ENCODE measurements around the gene DTX4.

The DTX4 gene

DNA sequence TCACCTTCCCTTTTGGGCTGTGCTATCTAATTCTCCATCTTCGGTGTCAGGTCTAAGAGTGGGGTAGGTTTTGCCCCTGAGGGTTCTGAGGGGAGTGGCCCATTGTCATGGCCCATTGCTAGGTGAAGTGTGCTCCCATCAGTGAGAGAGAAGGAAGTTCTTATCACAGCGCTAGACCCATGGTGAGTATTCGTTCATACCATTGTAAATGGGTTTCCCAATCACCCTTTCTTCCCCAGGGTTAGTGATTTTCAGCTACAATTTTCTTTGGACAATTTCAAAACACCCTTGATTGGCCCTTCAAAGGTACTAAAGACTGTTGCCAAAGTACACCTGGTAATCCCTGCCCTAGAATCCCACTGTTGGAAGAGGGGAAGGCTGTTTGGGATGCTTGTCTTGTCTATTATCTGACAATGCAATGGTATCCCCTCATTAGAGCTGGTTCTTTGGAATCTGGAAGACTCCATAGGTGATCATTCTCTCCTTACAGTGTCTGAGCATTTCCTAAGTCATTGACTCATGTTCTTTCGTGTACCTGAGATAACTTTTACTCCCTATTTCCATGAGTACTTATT lies 20.6 kb downstream of the DTX4 start:
- DNase-seq, result no peak

DNA sequence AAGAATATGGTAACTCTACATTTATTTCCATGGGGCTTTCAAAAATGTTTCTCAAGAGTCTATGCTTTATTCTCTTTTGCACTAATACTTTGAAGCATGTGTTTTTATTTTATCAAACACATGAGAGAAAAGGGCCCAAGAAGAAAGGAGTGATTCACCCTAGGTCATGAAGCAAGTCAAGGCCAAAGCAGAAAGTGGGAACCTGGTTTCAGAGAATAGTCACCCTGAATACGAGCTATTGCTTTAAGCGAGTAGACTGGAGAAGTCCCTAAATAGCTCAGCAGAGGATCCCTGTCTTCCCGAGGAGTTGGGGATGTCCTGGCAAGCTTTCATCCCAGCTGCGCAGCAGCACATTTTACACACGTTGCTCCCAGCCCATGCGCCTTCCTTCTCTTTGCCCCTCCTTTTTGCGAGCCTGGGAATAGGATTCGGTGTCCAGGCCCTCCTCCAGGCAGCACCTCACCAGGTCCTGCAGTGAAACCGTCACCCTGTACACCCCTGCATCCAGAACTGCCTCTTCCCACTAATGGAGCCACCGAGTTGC lies 21.7 kb downstream of the DTX4 start:
- no peak for DNase-seq

DNA sequence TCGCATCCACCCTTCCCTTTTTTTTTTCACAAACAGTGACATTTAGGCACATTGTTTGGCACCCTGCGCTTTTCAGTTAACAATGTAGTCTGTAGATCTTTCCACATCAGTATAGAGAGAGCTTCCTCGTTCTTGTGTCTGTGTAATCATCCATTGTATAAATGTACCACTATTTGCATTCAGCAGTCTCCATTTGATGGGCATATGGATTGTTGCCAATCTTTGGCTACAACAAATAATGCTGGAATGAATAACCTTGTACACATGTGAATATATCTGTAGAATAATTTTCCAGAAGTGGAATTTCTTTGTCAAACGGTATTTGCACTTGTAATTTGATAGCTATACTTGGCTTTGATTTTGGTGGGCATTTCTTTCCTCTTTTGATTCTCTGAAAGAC lies 23.7 kb downstream of the DTX4 start:
- DNase-seq, result no peak

DNA sequence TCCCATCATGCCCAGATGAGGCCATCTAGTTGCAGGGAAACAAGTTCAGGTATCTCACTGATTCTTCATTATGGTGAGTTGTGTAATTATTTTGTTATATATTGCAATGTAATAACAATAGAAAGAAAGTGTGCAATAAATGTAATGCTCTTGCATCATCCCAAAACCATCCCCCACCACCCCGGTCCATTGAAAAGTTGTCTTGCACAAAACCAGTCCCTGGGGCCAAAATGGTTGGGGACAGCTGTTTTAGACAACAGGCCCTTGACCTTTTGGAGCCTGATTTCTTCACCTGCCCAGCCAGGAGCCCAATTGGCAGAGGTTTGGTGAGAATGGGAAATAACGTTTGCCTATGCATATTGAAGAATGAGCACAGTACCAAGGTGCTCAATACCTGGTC lies 24.8 kb downstream of the DTX4 start:
- DNase-seq, result no peak

DNA sequence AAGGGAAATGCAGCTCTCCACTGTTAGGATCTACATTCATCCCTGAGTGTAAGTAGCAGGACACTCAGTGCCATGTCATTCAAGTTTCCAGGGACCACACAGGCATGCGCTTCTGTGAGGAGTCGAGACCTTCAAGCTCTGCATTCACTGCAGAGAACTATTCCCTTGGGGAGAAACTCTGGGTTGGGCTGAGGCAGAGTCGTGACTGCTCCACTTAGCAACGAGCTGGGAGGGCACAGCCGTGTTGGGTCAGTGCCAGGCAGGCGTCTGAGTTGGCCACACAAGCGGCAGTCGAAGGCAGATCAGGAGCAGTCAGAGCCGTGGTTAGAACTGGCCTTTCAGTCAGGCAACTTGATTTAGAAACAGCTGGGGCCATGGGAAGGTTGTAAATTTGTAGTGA lies 26.1 kb downstream of the DTX4 start:
- DNase-seq, result peak; percentile 31

DNA sequence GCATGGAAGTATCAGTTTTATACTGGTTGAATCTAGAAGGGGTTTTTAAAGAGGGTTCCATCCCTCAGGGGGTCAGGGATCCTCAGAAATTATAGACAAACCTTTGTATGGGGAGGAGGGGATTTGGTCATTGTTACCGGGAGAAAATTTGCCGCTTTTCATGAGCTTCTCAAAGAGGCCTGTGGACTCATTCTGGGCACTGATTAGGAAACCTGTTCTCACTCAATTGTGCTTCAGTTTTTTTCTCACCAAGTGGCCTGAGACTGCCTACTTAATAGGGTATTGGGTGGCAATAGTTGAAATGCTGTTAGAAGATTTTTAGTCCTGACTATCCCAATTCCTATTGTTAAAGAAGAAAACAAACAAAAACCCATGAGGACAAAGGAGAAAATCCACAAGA lies 26.8 kb downstream of the DTX4 start:
- no peak for DNase-seq

DNA sequence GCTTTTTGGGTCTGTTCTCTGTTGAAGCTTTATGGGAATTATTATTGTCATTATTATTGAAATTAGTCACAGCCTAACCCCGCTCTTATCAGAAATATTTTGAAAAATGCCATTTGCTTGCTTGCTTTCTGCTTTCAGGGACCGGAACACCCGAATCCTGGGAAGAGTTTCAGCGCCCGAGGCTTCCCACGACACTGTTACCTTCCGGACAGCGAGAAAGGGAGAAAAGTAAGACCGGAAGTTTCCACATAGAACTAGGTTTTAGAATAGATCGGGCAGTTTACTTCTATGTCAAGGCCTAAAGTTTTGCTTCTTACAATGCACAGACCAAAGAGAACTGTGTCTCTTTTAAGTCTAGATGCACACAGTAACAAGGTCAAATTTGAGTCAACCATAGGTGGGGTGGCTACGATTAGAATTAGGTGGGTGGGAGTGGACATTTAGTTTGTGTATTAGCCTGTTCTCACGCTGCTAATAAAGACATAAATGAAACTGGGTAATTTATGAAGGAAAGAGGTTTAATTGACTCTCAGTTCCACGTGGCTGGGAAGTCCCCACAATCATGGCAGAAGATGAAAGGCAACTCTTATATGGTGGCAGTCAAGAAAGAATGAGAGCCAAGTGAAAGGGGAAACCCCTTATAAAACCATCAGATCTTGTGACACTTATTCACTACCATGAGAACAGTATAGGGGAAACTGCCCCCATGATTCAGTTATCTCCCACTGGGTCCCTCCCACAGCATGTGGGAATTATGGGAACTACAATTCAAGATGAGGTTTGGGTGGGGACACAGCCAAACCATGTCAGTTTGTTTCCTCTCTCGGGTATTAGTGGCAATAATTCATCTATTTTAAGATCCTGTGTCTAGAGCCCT lies 27.9 kb downstream of the DTX4 start:
- no peak for DNase-seq

DNA sequence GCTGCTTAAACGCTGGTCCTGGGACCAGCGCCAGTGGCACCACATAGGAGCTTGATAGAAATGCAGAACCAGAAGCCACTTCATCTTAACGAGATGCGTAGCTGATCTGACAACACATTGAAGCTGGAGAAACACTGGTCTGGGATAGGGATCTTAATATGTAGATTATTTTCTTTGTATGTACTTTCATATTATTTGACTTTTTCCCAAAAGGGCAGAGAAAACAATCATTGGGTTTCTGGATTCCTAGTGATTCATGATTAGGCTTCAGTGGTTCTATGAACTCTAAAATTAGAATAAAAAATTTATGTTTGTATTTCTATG lies 28.5 kb downstream of the DTX4 start:
- no peak for DNase-seq

DNA sequence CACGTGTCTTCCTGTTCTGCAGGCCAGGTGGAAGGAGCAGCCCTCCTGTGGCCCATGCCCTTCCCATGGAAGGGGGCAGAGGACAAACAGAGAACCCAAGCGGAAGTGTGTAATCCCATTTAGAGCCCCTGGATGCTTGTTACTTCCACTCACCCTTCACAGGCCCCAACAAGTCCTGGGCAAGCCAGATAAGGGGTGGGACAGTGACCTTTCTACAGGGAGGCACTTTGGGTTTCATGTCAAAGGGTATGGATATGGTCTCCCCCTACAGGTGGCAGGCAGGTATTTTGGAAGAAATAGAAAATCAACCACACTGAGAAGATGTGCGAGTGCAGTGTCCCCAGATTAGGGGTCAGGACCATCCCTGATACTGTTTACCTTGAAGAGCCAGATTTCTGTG lies 29.4 kb downstream of the DTX4 start:
- no peak for DNase-seq

DNA sequence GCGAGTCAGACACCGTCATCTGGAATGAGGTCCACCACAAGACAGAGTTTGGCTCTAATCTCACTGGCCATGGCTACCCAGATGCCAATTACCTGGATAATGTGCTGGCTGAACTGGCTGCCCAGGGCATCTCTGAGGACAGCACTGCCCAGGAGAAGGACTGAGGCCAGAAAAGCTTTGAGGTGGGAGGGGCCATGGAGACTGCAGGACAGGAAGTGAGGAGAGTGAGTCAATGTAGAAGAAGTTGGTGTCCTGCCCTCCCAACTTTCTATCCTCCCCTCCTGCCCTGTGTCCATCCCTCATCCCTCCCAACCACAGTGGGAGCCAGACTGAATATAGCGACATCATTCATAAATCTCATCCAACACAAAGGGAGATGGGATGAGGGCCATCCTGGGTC lies 32.8 kb downstream of the DTX4 start:
- no peak for DNase-seq

DNA sequence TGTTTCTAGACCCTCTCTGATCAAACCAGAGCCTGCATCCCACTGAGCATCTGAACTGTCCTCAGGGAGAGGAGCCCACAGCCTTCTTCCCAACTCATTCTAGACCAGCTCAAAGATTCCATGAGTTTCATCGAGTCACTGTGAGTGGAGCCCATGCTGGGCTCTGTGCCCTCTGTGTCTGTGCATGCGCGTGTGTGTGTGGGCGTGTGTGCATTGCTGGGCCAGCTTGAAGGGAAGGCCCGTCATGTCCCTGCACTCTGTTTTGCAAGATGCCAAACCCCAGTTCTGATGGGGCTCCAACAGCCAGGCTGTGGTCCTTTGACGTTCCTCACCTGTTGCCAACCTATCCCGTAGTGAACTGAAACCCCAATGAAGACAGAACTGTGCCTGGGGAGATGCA lies 33.7 kb downstream of the DTX4 start:
- DNase-seq, result no peak

DNA sequence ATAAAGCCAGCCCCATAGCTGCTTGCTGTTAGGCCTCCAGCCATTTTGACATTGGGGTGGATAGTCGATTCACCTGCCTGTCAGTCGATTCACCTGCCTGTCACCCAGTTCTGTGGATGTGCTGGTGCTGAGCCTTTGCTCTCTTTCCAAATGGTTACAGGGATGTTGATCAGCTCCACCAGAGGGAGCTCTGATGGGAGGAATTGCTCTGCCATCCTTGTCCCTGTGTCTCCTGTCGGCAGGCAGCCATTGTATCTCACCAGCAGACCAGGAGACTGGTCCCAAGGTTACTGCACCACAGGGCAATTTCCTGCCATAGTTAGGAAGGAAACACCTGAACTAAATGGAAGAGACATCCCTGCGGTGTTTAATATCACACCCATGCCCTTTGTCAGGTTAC lies 34.7 kb downstream of the DTX4 start:
- DNase-seq, result peak; percentile 23

DNA sequence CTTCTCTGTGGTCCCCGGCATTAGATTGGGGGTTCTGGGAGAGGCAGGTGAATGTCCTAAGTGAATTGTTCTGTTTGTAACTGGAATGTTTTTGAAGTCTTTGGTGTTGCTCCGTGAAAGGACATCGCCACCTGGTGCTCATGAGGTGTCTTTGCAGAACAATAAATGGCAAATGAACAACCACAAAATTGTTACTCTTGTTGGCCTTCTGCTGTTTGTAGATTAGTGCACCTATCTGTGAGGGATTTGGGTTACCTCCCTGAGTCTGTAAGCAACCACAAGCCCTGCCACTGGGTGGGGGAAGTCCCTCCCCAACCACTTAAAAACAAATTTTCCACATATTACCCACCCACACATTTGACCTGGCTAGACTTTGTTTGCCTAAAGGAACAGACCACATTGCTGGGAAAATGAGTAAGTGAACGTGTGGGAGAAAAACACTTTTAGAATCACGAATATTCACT lies 36.1 kb downstream of the DTX4 start:
- no peak for DNase-seq

DNA sequence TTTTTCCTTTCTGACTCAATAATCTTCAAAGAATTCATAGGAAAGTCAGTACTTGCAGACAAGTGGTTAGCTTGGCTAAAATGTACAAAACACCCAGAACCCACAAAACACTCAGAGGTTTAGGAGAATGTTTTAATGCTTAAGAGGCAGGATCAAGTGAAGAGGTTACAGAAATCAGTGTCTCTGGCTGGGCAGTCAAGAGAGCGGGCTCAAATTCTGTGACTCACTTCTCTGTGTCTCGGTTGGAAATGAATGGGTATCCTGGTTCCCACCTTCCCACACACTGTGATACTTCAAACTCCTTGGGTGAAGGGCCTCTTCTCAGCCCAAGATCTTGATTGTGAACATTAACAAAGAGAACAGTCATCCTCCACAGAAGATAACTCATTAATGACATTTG lies 37.0 kb downstream of the DTX4 start:
- DNase-seq, result no peak

DNA sequence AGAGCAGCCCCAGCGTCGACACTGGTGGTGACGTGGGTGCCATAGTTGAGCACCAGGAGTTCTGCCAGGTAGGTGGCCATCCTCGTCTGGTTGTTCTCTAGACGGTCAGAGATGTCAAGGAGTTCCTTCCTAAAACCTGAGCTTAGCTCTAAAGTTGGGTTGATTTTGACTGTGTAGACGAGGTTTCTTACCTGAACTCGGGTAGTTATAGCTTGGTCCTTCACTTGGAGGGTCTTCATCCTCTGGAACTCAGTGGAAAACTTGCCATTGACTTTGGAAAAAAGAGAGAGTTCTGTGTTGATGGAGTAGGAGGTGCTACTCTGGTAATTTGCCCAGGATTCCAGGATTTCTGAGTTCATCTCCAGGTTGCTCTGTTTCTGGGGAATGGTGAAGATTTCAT lies 40.3 kb downstream of the DTX4 start:
- DNase-seq, result no peak

DNA sequence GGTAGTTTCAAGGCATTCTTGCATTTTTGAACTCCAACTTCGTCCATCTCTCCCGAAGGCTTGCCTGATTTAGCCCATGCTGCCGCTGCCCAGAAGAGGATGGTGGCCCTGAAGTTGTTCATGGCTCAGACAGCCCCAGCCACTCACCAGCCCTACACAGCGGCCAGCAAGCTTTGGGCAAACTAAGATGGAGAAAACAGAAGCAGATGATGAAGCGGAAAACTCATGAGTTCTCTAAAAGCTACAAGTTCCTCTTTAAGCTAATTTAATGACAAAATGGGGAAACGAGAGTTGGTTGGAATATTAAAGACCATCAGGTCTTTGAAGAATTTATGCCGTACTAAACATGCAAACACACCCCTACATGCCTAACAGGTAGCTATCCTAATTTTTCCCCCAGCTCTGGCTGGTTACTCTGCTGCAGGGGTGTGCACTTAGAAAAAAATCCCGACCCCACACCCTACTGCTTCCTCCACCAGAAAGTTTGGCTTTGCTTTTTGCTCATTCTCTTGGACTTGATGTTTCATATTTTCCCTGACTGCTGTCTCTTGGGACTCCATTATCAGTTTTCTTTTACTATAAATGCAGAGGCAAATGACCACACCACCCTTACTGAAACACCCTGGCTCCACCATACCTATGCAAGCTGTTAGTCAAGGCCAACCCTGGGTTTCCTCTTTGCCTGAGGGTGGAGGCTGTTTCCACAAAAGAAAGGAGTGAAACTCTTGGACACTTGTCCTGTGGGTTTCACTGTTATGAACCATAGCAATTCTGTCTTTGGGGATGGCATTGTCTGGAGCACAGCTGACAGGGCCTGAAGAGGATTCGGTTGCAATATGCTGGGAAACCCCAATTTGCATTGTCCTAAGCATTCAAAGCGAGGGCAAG lies 41.1 kb downstream of the DTX4 start, which contains the start of gene MPEG1:
Gene MPEG1 (minus strand): TSS at position 184 of the 888 bp plus-strand sequence. CDS start 62 bp downstream, at position 122.
- no peak for DNase-seq

DNA sequence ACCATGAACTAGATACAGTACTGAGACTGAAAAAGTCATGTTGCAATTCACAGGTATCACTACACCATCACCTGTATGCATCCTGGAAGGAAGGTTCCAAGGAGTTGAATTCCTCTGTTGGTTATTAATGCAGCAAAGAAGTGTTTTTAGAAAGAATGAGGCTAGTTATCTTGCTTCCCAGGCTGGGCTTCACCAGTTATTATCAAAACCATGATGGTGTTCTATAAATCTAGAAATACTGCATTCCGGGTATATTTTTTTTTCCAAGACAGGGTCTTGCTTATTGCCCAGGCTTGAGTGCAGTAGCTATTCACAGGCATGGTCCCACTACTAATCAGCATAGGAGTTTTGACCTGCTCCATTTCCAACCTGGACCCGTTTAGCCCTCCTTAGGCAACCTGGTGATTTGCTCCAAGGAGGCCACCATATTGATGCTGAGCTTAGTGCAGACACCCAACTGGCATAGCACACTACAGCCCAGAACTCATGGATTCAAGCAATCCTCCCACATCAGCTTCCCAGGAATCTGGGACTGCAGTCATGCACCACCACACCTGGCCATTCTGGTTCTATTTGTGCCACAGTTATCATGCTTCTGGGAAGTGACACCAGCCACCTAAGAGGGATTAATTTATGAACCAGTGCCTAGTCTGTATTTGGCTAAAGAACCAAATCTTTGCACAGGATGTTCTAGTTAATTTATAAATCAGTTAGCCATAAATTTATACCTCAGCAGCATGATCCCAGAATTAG lies 42.4 kb downstream of the DTX4 start:
- no peak for DNase-seq

DNA sequence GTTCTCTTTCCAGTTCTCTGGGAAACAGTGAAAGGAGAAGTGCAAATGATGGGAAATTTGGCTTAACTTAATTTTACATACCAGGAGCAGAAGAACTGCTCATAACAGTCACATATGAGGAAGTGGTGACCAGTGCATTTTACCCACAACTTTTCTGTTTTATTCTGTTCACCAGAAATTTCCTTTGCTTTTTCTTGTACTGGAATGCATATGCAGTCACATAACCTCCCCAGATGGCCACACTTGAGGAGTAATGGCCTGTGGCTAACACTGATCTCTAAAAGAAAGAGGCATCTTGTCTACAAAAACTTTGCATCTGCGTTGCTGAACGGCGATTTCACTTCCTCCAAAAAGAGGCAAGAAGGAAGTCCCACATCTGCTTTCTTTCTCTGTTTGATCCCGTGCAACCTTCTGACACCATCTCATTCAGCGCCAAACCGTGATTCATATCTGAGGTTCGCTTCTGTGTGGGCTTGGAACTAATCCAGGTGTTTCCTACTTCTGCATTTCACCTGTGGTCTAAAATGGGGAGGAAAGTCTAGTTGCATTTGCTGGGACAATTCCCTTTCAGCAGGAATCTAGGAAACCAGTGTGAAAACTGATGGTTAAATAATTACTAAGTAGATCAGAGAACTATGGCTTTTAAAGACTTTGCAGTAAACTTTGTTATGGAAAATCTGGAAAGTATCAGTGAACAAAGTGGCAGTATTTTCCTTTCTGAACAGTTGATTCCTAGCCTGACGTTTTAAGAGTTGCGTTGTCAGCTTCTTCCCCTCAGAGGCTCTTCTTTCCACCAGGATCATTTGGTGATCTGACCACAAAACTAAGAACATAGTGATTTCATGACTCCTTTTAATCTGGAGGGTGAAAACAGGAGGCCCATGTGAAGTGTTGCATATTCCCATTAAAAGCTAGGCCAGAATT lies 45.0 kb downstream of the DTX4 start:
- DNase-seq, result no peak

DNA sequence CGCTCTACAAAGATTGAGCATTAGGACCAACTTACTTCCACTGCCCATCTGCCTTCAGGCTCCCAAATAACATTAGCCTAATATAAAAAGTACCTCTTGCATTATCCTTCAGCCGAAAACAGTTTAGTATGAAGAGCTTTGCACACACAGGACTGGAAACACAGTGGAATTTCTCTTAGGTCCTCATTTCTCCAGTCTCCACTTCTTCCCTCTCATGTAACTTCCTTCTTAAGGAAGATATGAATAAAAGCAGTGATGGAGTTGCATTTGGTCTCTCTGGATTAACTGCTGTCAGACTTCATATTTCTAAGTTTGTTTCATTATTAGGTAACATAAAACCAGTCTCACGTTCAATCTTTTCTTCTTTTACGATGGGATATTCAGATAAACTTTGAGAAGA lies 46.4 kb downstream of the DTX4 start:
- DNase-seq, result no peak

DNA sequence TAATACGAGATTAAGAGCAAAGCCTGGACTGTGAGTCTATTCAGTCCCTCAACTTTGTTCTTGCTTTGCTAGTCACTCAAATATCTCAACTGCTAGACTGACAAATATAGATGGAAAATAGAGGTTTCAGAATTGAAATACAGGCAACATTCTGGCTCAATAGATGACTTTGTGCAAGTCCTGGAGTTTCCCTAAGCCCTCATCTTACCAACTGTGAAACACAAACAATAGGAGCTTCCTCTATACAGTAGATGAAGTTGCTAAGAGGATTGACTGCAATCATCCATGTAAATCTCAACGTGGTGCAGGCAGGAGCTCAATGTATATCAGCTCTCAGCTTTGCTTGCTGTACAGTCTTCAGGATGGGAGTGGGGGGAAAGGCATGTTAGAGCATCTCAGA lies 47.0 kb downstream of the DTX4 start:
- no peak for DNase-seq

DNA sequence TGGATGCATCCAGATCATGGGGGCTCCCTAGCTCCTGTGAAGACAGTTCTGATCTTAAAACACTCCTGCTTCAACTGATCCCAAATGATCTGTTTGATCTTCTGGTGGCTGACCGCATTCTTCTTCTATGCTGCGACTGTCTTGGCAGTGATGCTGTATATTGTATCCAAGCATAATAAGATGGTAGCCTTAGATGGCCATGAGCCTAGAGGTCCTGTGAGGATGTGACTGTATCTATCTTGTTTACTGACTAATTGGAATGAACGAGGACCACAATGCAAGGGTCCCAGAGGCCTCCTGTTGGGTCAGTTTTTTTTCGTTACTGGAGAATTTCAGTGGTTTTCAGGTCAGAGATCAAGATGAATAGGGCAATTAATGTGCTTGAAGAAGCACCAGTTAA lies 47.9 kb downstream of the DTX4 start:
- DNase-seq, result no peak

DNA sequence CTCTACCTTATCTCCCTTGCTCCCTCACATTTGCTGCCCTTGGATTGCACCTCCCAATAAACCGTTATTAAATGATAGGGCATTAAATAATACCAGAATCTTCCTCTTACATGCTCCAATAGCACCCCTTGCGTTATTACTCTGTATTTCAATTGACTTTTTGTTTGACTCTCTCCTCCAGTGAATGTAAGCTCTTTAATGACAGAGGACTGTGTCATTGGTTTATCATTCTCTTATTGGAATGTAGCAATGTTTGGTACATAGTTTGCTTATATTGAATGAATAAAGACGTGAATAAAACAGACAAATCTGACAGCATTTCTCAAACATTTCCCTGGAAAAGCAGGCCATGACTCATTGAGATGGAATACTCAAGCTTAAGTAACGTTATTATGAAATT lies 49.5 kb downstream of the DTX4 start:
- DNase-seq, result no peak

All from COR-L47 (cell line).